ENCODE data around the gene MCRIP2.

- TF ChIP-seq CTCF (IDR thresholded peaks at IDR 0.05) (no peak), POLR2A (IDR thresholded peaks at IDR 0.05) (no peak)
Observed at GRCh38 chr16:674968-675883, 33.6 kb downstream of the MCRIP2 start, which contains the start of gene RHBDL1.
